ENCODE results near the gene SMIM35. TPM values are rescaled to one million over a fixed set of nuclear protein-coding genes. Genes with fewer than 3 reads are reported as not detected.
"Not testable (repeated sequence)": the region's sequence is repeated elsewhere in the genome, so short reads cannot be mapped to it uniquely, and the experiment has no call there.

Gene SMIM35
- total RNA-seq, 1 experiment from 2014 or later = not detected

- DNase-seq (ENCODE audit: extremely low read depth, low read depth) = no peak
Measured at GRCh38 chr11:117992620-117993019, 94.1 kb downstream of the SMIM35 start.

- DNase-seq (ENCODE audit: extremely low read depth, low read depth) = no peak
Measured at GRCh38 chr11:117992136-117992535, 94.6 kb downstream of the SMIM35 start.

- no peak for DNase-seq (ENCODE audit: extremely low read depth, low read depth)
Measured at GRCh38 chr11:117989351-117990102, 97.2 kb downstream of the SMIM35 start.

GRCh38 chr11:117986981-117987574 lies 99.7 kb downstream of the SMIM35 start:
- DNase-seq (ENCODE audit: extremely low read depth, low read depth) = no peak

- peak; percentile 46 for DNase-seq (ENCODE audit: extremely low read depth, low read depth)
Measured at GRCh38 chr11:117985953-117986887, 100.5 kb downstream of the SMIM35 start, which contains the start of gene IL10RA. TSS of gene IL10RA (plus strand) at chr11:117986394. CDS start at chr11:117986468, 74 bp downstream.

GRCh38 chr11:117984476-117984875 lies 102.3 kb downstream of the SMIM35 start:
- no peak for DNase-seq (ENCODE audit: extremely low read depth, low read depth)

- no peak for DNase-seq (ENCODE audit: extremely low read depth, low read depth)
Measured at GRCh38 chr11:117983163-117983475, 103.6 kb downstream of the SMIM35 start.

GRCh38 chr11:117980720-117981119 lies 106.0 kb downstream of the SMIM35 start:
- DNase-seq (ENCODE audit: extremely low read depth, low read depth) = no peak

GRCh38 chr11:117980280-117980679 lies 106.5 kb downstream of the SMIM35 start:
- no peak for DNase-seq (ENCODE audit: extremely low read depth, low read depth)

- no peak for DNase-seq (ENCODE audit: extremely low read depth, low read depth)
Measured at GRCh38 chr11:117979481-117980211, 107.1 kb downstream of the SMIM35 start.

- no peak for DNase-seq (ENCODE audit: extremely low read depth, low read depth)
Measured at GRCh38 chr11:117978991-117979390, 107.8 kb downstream of the SMIM35 start.

GRCh38 chr11:117978291-117978910 lies 108.4 kb downstream of the SMIM35 start:
- DNase-seq (ENCODE audit: extremely low read depth, low read depth) = not testable (repeated sequence)

GRCh38 chr11:117977612-117978264 lies 109.0 kb downstream of the SMIM35 start:
- not testable (repeated sequence) for DNase-seq (ENCODE audit: extremely low read depth, low read depth)

GRCh38 chr11:117977029-117977428 lies 109.7 kb downstream of the SMIM35 start:
- no peak for DNase-seq (ENCODE audit: extremely low read depth, low read depth)

- no peak for DNase-seq (ENCODE audit: extremely low read depth, low read depth)
Measured at GRCh38 chr11:117976445-117976844, 110.3 kb downstream of the SMIM35 start.

GRCh38 chr11:117973503-117973860 lies 113.3 kb downstream of the SMIM35 start:
- no peak for DNase-seq (ENCODE audit: extremely low read depth, low read depth)

GRCh38 chr11:117972629-117973502 lies 113.9 kb downstream of the SMIM35 start:
- DNase-seq (ENCODE audit: extremely low read depth, low read depth) = no peak

- no peak for DNase-seq (ENCODE audit: extremely low read depth, low read depth)
Measured at GRCh38 chr11:117972044-117972443, 114.7 kb downstream of the SMIM35 start.
